T1000 (cell line): ENCODE data around the gene AADACL4.
A peak's percentile ranks its signal among the peaks of the same experiment; 100 is the strongest.
"Not testable (repeated sequence)": the region's sequence is repeated elsewhere in the genome, so short reads cannot be mapped to it uniquely, and the experiment has no call there.

ENCODE experiments used
- DNase-seq: peaks from one replicate; lab custom pipeline; 2025; ENCODE audit warnings: mixed read lengths; lab: John Stamatoyannopoulos, UW

Gene AADACL4

GRCh38 chr1:12629985-12630760 lies 13.7 kb upstream of the AADACL4 start:
- no peak for DNase-seq

GRCh38 chr1:12630946-12631530 lies 12.8 kb upstream of the AADACL4 start:
- no peak for DNase-seq

GRCh38 chr1:12631571-12631970 lies 12.3 kb upstream of the AADACL4 start:
- no peak for DNase-seq

DNA sequence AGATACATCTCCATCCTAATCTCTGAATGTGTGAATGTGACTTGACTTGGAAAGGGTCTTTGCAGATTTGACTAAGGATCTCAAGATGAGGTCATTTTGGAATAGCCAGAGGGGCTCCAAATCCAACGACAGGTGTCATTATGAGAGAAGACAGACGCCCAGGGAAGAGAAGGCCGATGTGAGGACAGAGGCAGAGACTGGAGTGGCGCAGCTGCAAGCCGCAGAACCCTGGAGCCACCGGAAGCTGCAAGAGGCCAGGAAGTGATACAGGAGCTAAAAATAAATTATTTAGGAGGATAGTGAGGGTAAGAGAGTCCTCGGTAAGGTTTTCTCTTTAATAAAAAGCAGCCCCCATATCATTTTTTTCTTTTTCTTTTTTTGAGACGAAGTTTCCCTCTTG lies 9.7 kb upstream of the AADACL4 start:
- no peak for DNase-seq

DNA sequence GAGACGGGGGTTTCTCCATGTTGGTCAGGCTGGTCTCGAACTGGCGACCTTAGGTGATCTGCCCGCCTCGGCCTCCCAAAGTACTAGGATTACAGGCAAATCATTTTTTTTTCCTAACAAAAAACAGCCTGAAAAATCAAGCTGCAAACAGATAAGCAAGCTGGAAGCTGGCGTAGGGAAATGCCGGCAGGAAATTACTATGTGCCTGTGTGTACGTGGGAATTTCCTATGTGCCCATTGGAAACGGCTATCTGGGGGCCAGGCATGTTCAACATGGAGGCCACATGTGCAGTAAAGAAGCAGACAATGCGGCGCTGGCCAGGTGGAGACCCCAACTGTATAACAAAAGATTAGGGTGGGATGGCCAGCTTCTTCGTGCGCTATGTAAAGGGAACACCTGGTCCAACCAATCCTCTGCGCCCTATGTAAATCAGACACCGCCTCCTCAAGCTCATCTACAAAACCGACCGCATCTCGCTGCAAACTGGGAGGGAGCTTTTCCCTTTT lies 9.1 kb upstream of the AADACL4 start:
- no peak for DNase-seq

DNA sequence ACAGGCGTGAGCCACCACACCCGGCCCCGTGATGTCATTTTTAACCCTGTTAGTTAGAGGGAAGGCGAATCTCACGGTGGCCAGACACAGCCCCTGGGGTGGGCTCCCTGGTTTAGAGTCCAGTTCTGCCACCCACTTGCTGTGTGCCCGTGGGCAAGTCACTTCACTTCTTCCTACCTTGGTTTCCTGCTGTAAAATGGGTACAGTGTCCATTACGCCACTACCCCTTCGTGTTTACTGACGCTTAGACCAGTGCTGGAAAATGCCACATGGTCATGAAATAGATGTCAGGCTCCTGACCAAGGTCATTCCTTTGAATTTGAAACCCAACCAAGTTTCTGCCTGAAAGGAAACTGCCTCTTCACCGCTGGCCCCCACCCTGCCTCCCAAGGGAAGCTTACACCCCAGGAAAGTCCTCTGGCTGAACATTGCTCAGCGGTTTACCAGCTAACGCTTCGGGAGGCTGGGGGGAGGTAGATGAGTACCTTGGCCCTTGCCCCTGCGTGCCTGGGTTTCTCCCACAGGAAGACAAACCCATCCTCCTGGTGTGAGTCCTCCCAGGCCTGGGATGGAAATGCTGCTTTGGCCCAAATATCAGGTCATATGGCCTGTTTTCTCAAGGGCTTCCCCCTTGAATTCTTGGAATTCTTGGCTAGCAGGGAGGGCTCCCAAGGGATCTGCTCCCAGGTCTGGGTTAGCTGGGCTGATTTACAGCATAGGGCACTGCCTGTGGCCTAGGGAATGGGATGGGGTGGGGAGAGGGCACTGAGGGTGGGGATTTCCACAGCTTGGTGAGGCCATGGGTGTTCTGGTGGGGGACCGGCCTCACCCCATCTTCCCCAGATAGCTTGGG lies 7.6 kb upstream of the AADACL4 start:
- DNase-seq: peak; percentile 84

- DNase-seq: no peak
These were observed 6.2 kb upstream of the AADACL4 start for GRCh38 chr1:12637693-12638092.

DNA sequence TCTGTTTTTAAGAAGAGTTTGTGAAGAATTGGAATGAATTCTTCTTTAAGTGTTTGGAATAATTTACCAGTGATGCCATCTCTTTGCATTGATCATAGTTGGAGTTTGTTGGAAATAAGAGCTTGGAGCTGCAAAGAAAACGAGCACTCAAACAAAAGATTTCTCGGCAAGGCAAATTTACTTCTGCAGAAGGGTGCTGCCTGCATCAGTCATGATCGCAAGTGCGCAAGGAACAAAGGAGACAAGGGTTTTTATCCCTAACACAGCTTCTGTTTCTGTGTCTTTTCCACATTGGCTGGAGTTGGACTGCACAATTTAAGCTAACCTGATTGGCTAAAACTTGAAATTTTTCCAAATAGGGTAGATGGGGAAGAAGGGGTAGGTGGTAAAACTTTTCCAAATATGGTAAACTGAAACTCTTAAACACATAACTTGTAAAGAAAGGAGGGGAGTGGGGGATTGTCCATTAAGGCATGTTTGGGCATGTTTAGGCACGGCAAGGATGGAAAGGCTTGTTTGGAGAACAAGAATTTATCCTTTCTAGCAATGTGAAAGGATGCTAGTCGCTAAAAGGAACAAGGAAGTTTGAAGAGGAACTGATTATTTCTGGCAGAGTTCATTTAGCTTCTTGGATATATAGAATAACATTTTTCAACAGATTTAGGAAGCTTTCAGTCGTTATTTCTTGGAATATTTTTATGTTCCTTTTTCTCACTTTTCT lies 3.5 kb upstream of the AADACL4 start:
- DNase-seq: no peak

- DNase-seq: no peak
These were observed 3.0 kb upstream of the AADACL4 start for GRCh38 chr1:12640958-12641272.

DNA sequence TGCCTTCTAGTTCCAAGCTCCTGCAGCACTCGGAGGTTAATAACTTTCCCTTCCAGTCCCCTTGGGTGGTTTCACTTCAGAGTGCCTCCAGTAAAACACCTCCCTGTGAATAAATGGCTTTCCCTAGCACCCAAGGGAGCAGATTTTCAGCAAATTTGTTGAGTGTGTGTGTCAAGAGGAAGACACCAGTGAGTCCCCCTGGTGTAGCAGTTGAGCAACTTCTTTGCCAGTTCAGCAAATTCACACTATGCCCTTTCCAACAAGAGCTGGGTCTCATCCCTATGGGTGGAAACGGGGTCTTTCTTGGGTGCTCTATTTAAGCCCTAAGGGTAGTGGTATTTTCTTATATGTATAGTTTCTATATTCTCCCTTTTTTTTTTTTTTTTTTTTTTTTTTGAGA lies 806 bp upstream of the AADACL4 start:
- DNase-seq: no peak

DNA sequence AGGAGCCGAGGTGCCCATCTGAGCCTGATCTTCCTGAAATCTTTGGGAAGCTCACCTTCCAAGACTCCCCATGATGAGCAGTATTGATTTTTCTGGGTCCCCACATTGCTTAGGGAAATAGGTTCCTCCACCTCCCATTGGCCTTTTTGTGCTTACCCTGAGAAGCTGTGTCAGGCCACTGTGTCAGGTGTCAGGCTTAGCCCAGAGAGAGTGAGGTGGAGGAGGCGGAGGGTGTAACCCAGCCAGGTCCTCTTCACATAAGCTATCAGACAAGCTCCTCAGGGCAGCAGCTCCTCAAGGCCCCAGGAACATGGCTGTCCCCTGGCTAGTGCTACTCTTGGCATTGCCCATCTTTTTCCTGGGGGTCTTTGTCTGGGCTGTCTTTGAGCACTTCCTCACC lies 352 bp downstream of the AADACL4 start:
- DNase-seq: no peak

DNA sequence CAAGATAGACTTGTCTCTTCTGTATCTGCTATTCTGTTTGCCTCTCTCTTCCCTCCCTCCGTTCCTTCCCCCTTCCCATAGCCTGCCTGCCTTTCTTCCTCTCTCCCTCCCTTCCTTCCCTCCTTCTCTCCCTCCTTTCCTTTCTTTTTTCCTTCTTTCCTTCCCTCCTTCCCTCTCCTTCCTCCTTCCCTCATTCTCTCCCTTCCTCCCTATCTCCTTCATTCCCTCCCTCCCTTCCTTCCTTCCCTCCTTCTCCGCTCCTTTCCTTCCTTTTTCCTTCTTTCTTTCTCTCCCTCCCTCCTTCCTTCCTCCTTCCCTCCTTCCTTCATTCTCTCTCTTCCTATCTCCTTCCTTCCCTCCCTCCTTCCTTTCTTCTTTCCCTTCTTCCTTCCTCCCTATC lies 944 bp downstream of the AADACL4 start:
- no peak for DNase-seq

DNA sequence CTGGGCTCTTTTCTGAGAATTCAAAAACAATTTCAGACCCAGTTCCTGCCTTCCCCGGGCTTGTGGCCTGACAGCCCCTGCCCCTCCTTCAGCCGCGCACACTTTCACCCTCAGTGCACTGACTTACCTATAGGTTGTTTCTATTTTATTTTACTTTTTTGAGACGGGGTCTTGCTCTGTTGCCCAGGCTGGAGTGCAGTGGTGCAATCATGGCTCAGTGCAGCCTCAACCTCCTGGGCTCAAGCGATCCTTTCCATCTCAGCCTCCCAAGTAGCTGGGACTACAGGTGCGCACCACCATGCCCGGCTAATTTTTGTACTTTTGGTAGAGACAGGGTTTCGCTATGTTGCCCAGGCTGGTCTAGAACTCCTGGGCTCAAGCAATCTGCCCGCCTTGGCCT lies 1.5 kb downstream of the AADACL4 start:
- DNase-seq: not testable (repeated sequence)

DNA sequence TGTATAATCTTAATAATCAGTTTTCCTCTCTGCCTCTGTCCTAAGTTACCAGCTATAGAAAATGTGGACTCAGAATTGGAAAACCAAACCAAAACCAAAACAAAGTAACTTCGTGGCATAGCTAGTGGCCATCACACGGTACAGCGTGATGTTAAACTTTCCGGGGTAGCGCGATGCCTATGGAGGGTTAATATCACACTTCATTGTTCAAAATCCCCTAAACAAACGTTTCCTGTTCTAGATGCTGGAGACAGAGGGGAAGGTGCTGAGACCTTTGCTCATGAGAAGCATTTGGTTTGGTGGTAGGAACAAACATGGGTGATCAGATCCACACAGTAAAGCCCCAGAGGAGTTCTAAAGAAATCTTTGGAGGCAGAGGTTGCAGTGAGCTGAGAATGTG lies 4.9 kb downstream of the AADACL4 start:
- DNase-seq: no peak

GRCh38 chr1:12649971-12650421 lies 6.1 kb downstream of the AADACL4 start:
- no peak for DNase-seq

DNA sequence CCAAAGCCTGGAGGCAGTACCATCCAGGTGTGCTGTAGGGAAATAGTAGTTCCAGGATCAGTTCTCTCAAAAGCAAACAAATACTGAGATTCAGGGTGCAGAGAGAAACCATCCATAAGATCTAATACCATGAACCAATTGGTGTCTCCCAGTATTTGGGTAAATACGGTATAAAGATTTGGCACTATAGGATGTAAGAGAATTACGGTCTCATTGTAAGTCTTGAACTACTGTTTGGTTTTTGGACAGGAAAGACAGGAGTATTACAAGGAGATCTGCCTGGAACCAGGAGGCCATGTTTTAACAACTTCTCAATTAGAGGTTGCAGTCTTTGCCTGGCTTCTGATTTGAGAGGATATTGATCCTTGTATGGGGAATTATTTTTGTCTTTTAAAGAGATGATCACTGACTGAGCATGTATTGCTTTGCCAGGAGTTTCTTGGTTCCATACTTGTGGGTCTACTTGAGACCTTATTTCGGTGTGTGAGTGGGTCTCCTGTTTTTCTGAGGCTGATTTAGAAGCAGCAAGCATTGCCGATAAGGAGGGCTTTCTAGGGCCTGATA lies 10.2 kb downstream of the AADACL4 start:
- no peak for DNase-seq

DNA sequence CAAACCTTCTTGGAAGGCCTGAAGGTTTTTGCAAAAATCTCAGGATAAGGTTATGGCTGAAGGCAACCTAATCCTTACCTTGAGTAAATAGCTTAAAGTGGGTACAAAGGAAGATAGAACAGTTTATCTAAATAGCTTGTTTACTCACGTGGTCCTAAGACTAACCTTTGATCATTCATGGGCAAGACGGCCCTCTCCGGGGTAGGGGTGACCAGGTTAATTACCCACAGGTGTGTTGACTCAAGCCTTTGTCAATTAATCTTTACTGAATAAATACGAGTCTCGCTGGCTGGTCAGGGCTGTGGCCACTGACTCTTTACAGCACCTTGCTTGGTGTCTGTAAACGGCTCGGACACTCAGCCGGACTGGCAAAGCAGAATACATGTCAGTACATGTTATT lies 10.8 kb downstream of the AADACL4 start:
- DNase-seq: no peak

GRCh38 chr1:12656575-12656974 lies 12.7 kb downstream of the AADACL4 start:
- no peak for DNase-seq

- DNase-seq: no peak
These were observed 13.4 kb downstream of the AADACL4 start for GRCh38 chr1:12657060-12657884.

DNA sequence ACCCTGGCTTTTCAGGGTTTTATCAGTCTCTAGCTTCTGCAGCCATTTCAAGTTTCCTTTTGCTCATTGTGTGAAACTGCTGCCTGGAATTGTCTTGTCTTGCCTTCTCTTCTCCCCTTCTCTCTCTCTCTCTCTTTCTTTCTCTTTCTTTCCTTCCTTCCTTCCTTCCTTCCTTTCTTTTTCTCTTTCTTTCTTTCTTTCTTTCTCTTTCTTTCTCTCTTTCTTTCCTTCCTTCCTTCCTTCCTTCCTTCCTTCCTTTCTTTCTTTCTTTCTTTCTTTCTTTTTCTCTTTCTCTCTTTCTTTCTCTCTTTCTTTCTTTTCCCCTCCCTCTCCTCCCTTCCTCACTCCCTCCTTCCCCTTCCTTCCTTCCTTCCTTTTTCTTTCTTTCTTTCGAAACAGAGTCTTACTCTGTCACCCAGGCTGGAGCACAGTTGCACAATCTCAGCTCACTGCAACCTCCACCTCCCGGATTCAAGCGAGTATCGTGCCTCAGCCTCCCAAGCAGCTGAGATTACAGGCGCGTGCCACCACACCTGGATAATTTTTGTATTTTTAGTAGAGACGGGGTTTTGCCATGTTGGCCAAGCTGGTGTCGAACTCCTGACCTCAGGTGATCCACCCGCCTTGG lies 14.1 kb downstream of the AADACL4 start:
- not testable (repeated sequence) for DNase-seq
